Neural crest cell (in vitro differentiated cells): Measurements from ENCODE around the gene NT5M. TPM values are rescaled to one million over a fixed set of nuclear protein-coding genes. Genes with fewer than 3 reads are reported as not detected.

Experiments used
- DNase-seq: peaks from one replicate; pipeline ENCODE4 v3.0.0; 2021; ENCODE audit warnings: low read depth, mixed read lengths, low spot score
- H3K27ac Mint-ChIP-seq: one replicate; pipeline ENCODE4 v1.8.0; 2021; ENCODE audit warnings: mild to moderate bottlenecking, mixed read lengths; ENCODE audit not compliant: unreplicated experiment
- H3K27me3 Mint-ChIP-seq: 2 replicates; pipeline ENCODE4 v1.8.0; 2021; ENCODE audit warnings: low read depth, mild to moderate bottlenecking, mixed read lengths
- H3K36me3 Mint-ChIP-seq: 2 replicates; pipeline ENCODE4 v1.8.0; 2021; ENCODE audit warnings: low read depth, mild to moderate bottlenecking, mixed read lengths
- H3K4me1 Mint-ChIP-seq: 2 replicates; pipeline ENCODE4 v1.8.0; 2021; ENCODE audit warnings: mixed read lengths
- H3K4me3 Mint-ChIP-seq: one replicate; pipeline ENCODE4 v1.8.0; 2021; ENCODE audit warnings: mild to moderate bottlenecking, mixed read lengths
- H3K9me3 Mint-ChIP-seq: 2 replicates; pipeline ENCODE4 v1.8.0; 2021; ENCODE audit warnings: mixed read lengths
- CTCF ChIP-seq: fragments of 200-600 bp; sonication (generic); conservative IDR thresholded peaks from 2 replicates; pipeline ENCODE4 v1.5.0; 2021; ENCODE audit warnings: antibody characterized with exemption, mild to moderate bottlenecking
- total RNA-seq: library from RNA; stranded (reverse); gene quantifications from 2 replicates; pipeline ENCODE4 v1.2.1, GENCODE V29; 2021

The NT5M gene
- total RNA-seq, 1 donor from 2014 or later: 10.3 TPM

GRCh38 chr17:17360087-17360730, 57.0 kb downstream of the NT5M start:
- peaks cover 8% of the 10 kb centered on the region for H3K9me3 Mint-ChIP-seq
- peaks cover 2% of the 10 kb centered on the region for H3K36me3 Mint-ChIP-seq
- H3K27ac Mint-ChIP-seq: no peak overlapping the region
- TF ChIP-seq CTCF: no peak
- no peaks in the 10 kb centered on the region for H3K27me3 Mint-ChIP-seq
- H3K4me3 Mint-ChIP-seq: no peak overlapping the region
- H3K4me1 Mint-ChIP-seq: peaks cover 9% of the 10 kb centered on the region
- no peak for DNase-seq

- DNase-seq: no peak
- Mint-ChIP-seq H3K27ac (no peak overlapping the region), H3K27me3 (no peaks in the 10 kb centered on the region), H3K9me3 (peaks cover 8% of the 10 kb centered on the region), H3K4me1 (peaks cover 9% of the 10 kb centered on the region), H3K36me3 (peaks cover 2% of the 10 kb centered on the region), H3K4me3 (no peak overlapping the region)
- TF ChIP-seq CTCF: no peak
These were observed 58.3 kb downstream of the NT5M start for GRCh38 chr17:17361543-17361866.

GRCh38 chr17:17361867-17362539, 58.8 kb downstream of the NT5M start:
- Mint-ChIP-seq H3K4me1 (peaks cover 10% of the 10 kb centered on the region), H3K27ac (no peak overlapping the region), H3K9me3 (peaks cover 8% of the 10 kb centered on the region), H3K4me3 (no peak overlapping the region), H3K27me3 (no peaks in the 10 kb centered on the region), H3K36me3 (peaks cover 2% of the 10 kb centered on the region)
- TF ChIP-seq CTCF: no peak
- DNase-seq: no peak

- peaks cover 8% of the 10 kb centered on the region for H3K9me3 Mint-ChIP-seq
- H3K36me3 Mint-ChIP-seq: peaks cover 2% of the 10 kb centered on the region
- DNase-seq: no peak
- no peaks in the 10 kb centered on the region for H3K27me3 Mint-ChIP-seq
- no peak overlapping the region for H3K27ac Mint-ChIP-seq
- H3K4me1 Mint-ChIP-seq: peaks cover 15% of the 10 kb centered on the region
- no peak for TF ChIP-seq CTCF
- H3K4me3 Mint-ChIP-seq: no peak overlapping the region
These were observed 59.4 kb downstream of the NT5M start for GRCh38 chr17:17362540-17362930.

- peaks cover 5% of the 10 kb centered on the region for H3K9me3 Mint-ChIP-seq
- H3K36me3 Mint-ChIP-seq: no peaks in the 10 kb centered on the region
- DNase-seq: no peak
- peaks cover 20% of the 10 kb centered on the region for H3K4me1 Mint-ChIP-seq
- TF ChIP-seq CTCF: no peak
- no peaks in the 10 kb centered on the region for H3K27me3 Mint-ChIP-seq
- no peak overlapping the region for H3K27ac Mint-ChIP-seq
- H3K4me3 Mint-ChIP-seq: no peak overlapping the region
These were observed 60.6 kb downstream of the NT5M start for GRCh38 chr17:17363638-17364337.
